ENCODE measurements around the gene HOXC6. TPM values are rescaled to one million over a fixed set of nuclear protein-coding genes. Genes with fewer than 3 reads are reported as not detected.

The HOXC6 gene
- total and polyA plus RNA-seq, 2 donors (not counting 3 experiments of a cell fraction or from before 2014, with no cell fraction given) = 0.58 to 0.72 TPM

DNA sequence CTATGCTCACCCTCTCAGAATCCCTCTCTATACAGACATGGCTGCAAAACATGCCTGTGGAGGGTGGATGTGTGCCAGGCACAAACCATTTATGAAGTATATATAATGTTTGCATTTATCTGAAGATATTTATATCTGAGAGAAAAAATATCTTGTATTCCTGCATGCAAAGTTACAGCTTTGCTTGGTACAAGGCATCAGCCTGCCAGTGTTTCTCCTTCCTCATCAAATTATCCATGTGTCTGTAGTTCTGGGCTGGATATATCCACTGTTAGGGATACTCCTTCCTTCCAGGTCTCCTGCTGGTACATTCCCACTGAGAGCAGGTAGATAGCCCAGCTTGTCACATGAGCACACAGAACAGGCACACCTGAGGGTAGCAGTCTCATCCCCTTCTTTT, 37.4 kb downstream of the HOXC6 start:
- TF ChIP-seq POLR2A (IDR thresholded peaks at IDR 0.05; ENCODE audit: low read depth, low read length) = no peak
- TF ChIP-seq, protein P1, sequence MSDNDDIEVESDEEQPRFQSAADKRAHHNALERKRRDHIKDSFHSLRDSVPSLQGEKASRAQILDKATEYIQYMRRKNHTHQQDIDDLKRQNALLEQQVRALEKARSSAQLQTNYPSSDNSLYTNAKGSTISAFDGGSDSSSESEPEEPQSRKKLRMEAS (IDR thresholded peaks at IDR 0.05; ENCODE audit: insufficient read depth, insufficient read length) = no peak
- no peak for TF ChIP-seq EZH2 (IDR thresholded peaks at IDR 0.05; ENCODE audit: borderline replicate concordance, low read depth, low read length, severe bottlenecking)
- no peak for TF ChIP-seq FOS (IDR thresholded peaks at IDR 0.05; ENCODE audit: borderline replicate concordance, insufficient read depth, low read length)
- no peak for TF ChIP-seq POLR2AphosphoS5 (IDR thresholded peaks at IDR 0.05; ENCODE audit: insufficient read depth, low read depth, low read length)
- no peak for TF ChIP-seq GATA2 (IDR thresholded peaks at IDR 0.05; ENCODE audit: insufficient read depth, insufficient read length, low read depth, low read length)
- TF ChIP-seq MYC (IDR thresholded peaks at IDR 0.05; ENCODE audit: low read depth, low read length) = no peak
- TF ChIP-seq JUN (IDR thresholded peaks at IDR 0.05; ENCODE audit: borderline replicate concordance, insufficient read depth, insufficient read length, low read depth) = no peak
- TF ChIP-seq, protein P2, sequence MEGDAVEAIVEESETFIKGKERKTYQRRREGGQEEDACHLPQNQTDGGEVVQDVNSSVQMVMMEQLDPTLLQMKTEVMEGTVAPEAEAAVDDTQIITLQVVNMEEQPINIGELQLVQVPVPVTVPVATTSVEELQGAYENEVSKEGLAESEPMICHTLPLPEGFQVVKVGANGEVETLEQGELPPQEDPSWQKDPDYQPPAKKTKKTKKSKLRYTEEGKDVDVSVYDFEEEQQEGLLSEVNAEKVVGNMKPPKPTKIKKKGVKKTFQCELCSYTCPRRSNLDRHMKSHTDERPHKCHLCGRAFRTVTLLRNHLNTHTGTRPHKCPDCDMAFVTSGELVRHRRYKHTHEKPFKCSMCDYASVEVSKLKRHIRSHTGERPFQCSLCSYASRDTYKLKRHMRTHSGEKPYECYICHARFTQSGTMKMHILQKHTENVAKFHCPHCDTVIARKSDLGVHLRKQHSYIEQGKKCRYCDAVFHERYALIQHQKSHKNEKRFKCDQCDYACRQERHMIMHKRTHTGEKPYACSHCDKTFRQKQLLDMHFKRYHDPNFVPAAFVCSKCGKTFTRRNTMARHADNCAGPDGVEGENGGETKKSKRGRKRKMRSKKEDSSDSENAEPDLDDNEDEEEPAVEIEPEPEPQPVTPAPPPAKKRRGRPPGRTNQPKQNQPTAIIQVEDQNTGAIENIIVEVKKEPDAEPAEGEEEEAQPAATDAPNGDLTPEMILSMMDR (IDR thresholded peaks at IDR 0.05; ENCODE audit: extremely low read depth in 1 of 2, insufficient read depth in 1 of 2, low read depth in 1 of 2, low read length in 2 of 2) = no peak
- H3K27ac ChIP-seq (ENCODE audit: insufficient read depth, low read depth, low read length) = no peak overlapping the region
- no peak overlapping the region for H3K4me3 ChIP-seq (replicated peaks in 1 of 3; ENCODE audit: insufficient read depth in 1 of 3, low read depth in 1 of 3, low read length in 3 of 3)
- no peak overlapping the region for H3K9ac ChIP-seq (replicated peaks; ENCODE audit: extremely low read depth, insufficient read depth, low read length)
- no peaks in the 10 kb centered on the region for H3K9me3 ChIP-seq (replicated peaks; ENCODE audit: control insufficient read depth, insufficient read depth, low read length)
- BruUV-seq (replicated peaks) = no TSS peak
- no peaks in the 10 kb centered on the region for H3K4me1 ChIP-seq (ENCODE audit: control insufficient read depth, extremely low read depth, insufficient read depth, low read length)
- dilution Hi-C loops (cut with MboI; ENCODE audit: extremely low pct_ligation_motif_present, low sequenced_read_pairs) = no loop called here
- H3K36me3 ChIP-seq (ENCODE audit: control insufficient read depth in 2 of 2, extremely low read depth in 1 of 2, insufficient read depth in 2 of 2, low read length in 2 of 2) = no peaks in the 10 kb centered on the region
- intact Hi-C loops (cut with micrococcal nuclease) = no loop called here
- H3K4me2 ChIP-seq (ENCODE audit: insufficient read depth, low read length) = no peak overlapping the region
- FAIRE-seq = no peak
- no peaks in the 10 kb centered on the region for H4K20me1 ChIP-seq (replicated peaks; ENCODE audit: control insufficient read depth, extremely low read depth, insufficient read depth, low read length)
- no peak overlapping the region for H2AFZ ChIP-seq (ENCODE audit: low read depth, low read length)
- no peaks in the 10 kb centered on the region for H3K79me2 ChIP-seq (ENCODE audit: control insufficient read depth, insufficient read depth, low read length)
- H3K9me1 ChIP-seq (replicated peaks; ENCODE audit: control insufficient read depth, extremely low read depth, insufficient read depth, low read length) = no peaks in the 10 kb centered on the region
- peaks cover 15 to 28% of the 10 kb centered on the region in 2 experiments for H3K27me3 ChIP-seq (ENCODE audit: control insufficient read depth in 2 of 2, insufficient read depth in 2 of 2, low read length in 2 of 2)
- ChIA-PET CTCF (interaction anchor here (1.3 to 2.2 kb wide), 4 partner anchors 11 to 136 kb away, joined by 3 to 6 read pairs (median 6); partner anchors contain the start of gene HOXC4), POLR2A (no interaction called here)
- DNase-seq (ENCODE audit: low read depth, low spot score) = no peak
